GM13976 (cell line): ENCODE measurements around the gene PPP2R5C.

ENCODE experiments used
- DNase-seq: peaks from one replicate; pipeline ENCODE4 v3.0.0; 2012; ENCODE audit warnings: low spot score
- CTCF ChIP-seq: IDR thresholded peaks from 2 replicates; pipeline ENCODE4 v1.5.1; 2012; ENCODE audit warnings: borderline replicate concordance, mild to moderate bottlenecking; ENCODE audit not compliant: insufficient read depth; ENCODE audit errors: extremely low read depth, missing control alignments, control extremely low read depth
- in situ Hi-C: fragments of 300-500 bp; cut with MboI; formaldehyde crosslinking; loops from one replicate; pipeline ENCODE4 v1.12.0; 2022; ENCODE audit warnings: low sequenced_read_pairs, mixed read lengths, inconsistent platforms; ENCODE audit not compliant: unreplicated experiment

The PPP2R5C gene

GRCh38 chr14:101972126-101972866 is 210.8 kb downstream of the PPP2R5C start:
- in situ Hi-C loops, result no loop called here
- TF ChIP-seq CTCF, result no peak
- DNase-seq, result no peak

- DNase-seq, result no peak
- TF ChIP-seq CTCF, result no peak
- in situ Hi-C loops, result no loop called here
These were observed 211.8 kb downstream of the PPP2R5C start for GRCh38 chr14:101973356-101973755.

- TF ChIP-seq CTCF, result no peak
- in situ Hi-C loops, result no loop called here
- no peak for DNase-seq
These were observed 213.7 kb downstream of the PPP2R5C start for GRCh38 chr14:101975231-101975630.
